Keratinocyte (primary cell): ENCODE measurements around the gene BABAM2.

Experiments used
- CTCF ChIP-seq, 3 experiments: IDR thresholded peaks in 1 of 3; conservative IDR thresholded peaks in 1 of 3; optimal IDR thresholded peaks in 1 of 3; 2 replicates in 2 of 3; 3 replicates in 1 of 3; pipeline versions ENCODE3 to v1.5.1; 2011; ENCODE audit warnings: low read length in 3 of 3, mild to moderate bottlenecking in 3 of 3, moderate library complexity in 2 of 3, control low read depth in 1 of 3, inconsistent platforms in 1 of 3; ENCODE audit not compliant: insufficient read depth in 2 of 3; ENCODE audit errors: extremely low read depth in 1 of 3
- EZH2 ChIP-seq: IDR thresholded peaks from one replicate; pipeline ENCODE4 v1.6.1; 2012; ENCODE audit warnings: inconsistent platforms, mild to moderate bottlenecking, low read length, moderate library complexity

DNA sequence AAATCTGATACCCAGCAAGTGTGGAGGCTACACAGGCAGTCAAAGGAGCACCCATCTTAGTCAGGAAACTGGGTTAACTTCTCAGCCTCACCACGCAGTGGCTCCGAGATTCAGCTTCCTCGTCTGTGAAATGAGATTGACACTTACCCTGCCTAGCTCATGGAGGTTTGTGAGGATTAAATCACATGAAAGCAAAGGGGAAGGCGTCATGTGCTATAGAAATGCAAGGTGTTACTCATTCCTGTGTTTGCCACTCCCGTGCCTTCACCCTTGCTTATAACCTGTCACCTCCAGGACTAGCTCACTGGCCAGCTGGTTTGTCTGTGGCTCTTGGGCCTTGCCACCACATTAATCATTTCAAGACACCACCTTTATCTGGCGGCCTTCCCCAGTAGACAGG lies 383.2 kb downstream of the BABAM2 start:
- TF ChIP-seq CTCF (optimal IDR thresholded peaks at IDR 0.05 in 1 of 3, IDR thresholded peaks at IDR 0.05 in 1 of 3, conservative IDR thresholded peaks at IDR 0.05 in 1 of 3; ENCODE audit: extremely low read depth in 1 of 3, insufficient read depth in 2 of 3, low read length in 3 of 3): no peak
- TF ChIP-seq EZH2: no peak
